Erythroblast (primary cell): Measurements from ENCODE around the gene PHTF2.

ENCODE experiments used
- GATA1 ChIP-seq: IDR thresholded peaks from 2 replicates; pipeline ENCODE4 v1.6.1; 2011; ENCODE audit warnings: low read depth, mild to moderate bottlenecking, control low read depth, low read length, moderate library complexity
- POLR2A ChIP-seq: IDR thresholded peaks from 2 replicates; pipeline ENCODE4 v1.6.1; 2011; ENCODE audit warnings: mild to moderate bottlenecking, low read length

GRCh38 chr7:77899516-77899915 is 100.9 kb downstream of the PHTF2 start:
- TF ChIP-seq POLR2A (no peak), GATA1 (no peak)
